Stimulated activated CD8-positive, alpha-beta memory T cell treated with anti-CD3 and anti-CD28 coated beads, Interleukin-15, amount 100 ng/mL, for 4 hours (primary cell): ENCODE results near the gene NALF2.
A peak's percentile ranks its signal among the peaks of the same experiment; 100 is the strongest.

ENCODE experiments used
- DNase-seq, 2 donors: peaks; one replicate each; pipeline ENCODE4 v3.0.0-alpha.2; 2020; ENCODE audit warnings: low read depth in 2 of 2

The NALF2 gene

GRCh38 chrX:69524781-69525363, 20.7 kb downstream of the NALF2 start:
- DNase-seq: no peak

GRCh38 chrX:69530306-69530705, 26.2 kb downstream of the NALF2 start:
- no peak for DNase-seq

- no peak for DNase-seq
These were observed 27.1 kb downstream of the NALF2 start for GRCh38 chrX:69531031-69531755.

- DNase-seq: no peak
These were observed 31.5 kb downstream of the NALF2 start for GRCh38 chrX:69535661-69536060.

- DNase-seq: peak; percentile 15 to 28
These were observed 34.3 kb downstream of the NALF2 start for GRCh38 chrX:69538321-69538876.

GRCh38 chrX:69539437-69539836, 35.3 kb downstream of the NALF2 start:
- no peak for DNase-seq

GRCh38 chrX:69541956-69542355, 37.8 kb downstream of the NALF2 start:
- DNase-seq: no peak

GRCh38 chrX:69543572-69543971, 39.4 kb downstream of the NALF2 start:
- DNase-seq: no peak

GRCh38 chrX:69546417-69546816, 42.3 kb downstream of the NALF2 start:
- DNase-seq: no peak

GRCh38 chrX:69546978-69547377, 42.9 kb downstream of the NALF2 start:
- DNase-seq: no peak

- no peak for DNase-seq
These were observed 47.4 kb downstream of the NALF2 start for GRCh38 chrX:69551421-69552009.

- no peak for DNase-seq
These were observed 48.4 kb downstream of the NALF2 start for GRCh38 chrX:69552512-69552911.
